Epithelial cell of proximal tubule (primary cell): ENCODE data around the gene COL5A1. TPM values are rescaled to one million over a fixed set of nuclear protein-coding genes. Genes with fewer than 3 reads are reported as not detected.

Experiments
- DNase-seq: peaks from one replicate; pipeline ENCODE4 v3.0.0-alpha.2; 2011; ENCODE audit warnings: low read depth
- H3K4me3 ChIP-seq: 2 replicates; pipeline ENCODE4 v1.5.1; 2011; ENCODE audit warnings: low read depth, mild to moderate bottlenecking, low read length
- CTCF ChIP-seq: conservative IDR thresholded peaks from 2 replicates; pipeline ENCODE4 v1.5.1; 2012; ENCODE audit warnings: low read depth, mild to moderate bottlenecking, low read length
- total RNA-seq: library from RNA; depleted of rRNA; stranded (reverse); fragments of >200 nt; gene quantifications from 2 replicates; pipeline ENCODE4 v1.2.3, GENCODE V29; 2015

Gene COL5A1
- total RNA-seq, 1 donor from 2014 or later = 16.0 TPM

- no peak for TF ChIP-seq CTCF
Measured at GRCh38 chr9:134602547-134603362, 38.8 kb upstream of the COL5A1 start.

GRCh38 chr9:134604834-134605233 lies 36.8 kb upstream of the COL5A1 start:
- TF ChIP-seq CTCF = no peak
- no peak for DNase-seq
- no peak overlapping the region for H3K4me3 ChIP-seq

More at GRCh38 chr9:134602547-134603362, 38.8 kb upstream of the COL5A1 start:
- DNase-seq = no peak
- H3K4me3 ChIP-seq = no peak overlapping the region

- no peak for TF ChIP-seq CTCF
- DNase-seq = no peak
Measured at GRCh38 chr9:134605351-134605965, 36.1 kb upstream of the COL5A1 start.

GRCh38 chr9:134605966-134606357 lies 35.6 kb upstream of the COL5A1 start:
- H3K4me3 ChIP-seq = no peak overlapping the region
- no peak for TF ChIP-seq CTCF
- no peak for DNase-seq

More at GRCh38 chr9:134605351-134605965, 36.1 kb upstream of the COL5A1 start:
- no peak overlapping the region for H3K4me3 ChIP-seq

- no peak for DNase-seq
- TF ChIP-seq CTCF = no peak
Measured at GRCh38 chr9:134606951-134607731, 34.5 kb upstream of the COL5A1 start.

GRCh38 chr9:134607971-134608370 lies 33.6 kb upstream of the COL5A1 start:
- DNase-seq = no peak

More at GRCh38 chr9:134606951-134607731, 34.5 kb upstream of the COL5A1 start:
- H3K4me3 ChIP-seq = no peak overlapping the region

More at GRCh38 chr9:134607971-134608370, 33.6 kb upstream of the COL5A1 start:
- no peak for TF ChIP-seq CTCF
- no peak overlapping the region for H3K4me3 ChIP-seq
